Activated T-cell treated with anti-CD3 and anti-CD28 coated beads, Interleukin-2, amount 50 U/mL, for 4 hours (primary cell): Measurements from ENCODE around the gene MXRA7. TPM values are rescaled to one million over a fixed set of nuclear protein-coding genes. Genes with fewer than 3 reads are reported as not detected.
A peak's percentile ranks its signal among the peaks of the same experiment; 100 is the strongest.

Experiments used
- ATAC-seq, 2 donors: fragments of 200-7000 bp; cut with Tn5 transposase; one replicate each; pipeline ENCODE4 v1.10.0; 2021
- DNase-seq: peaks from one replicate; pipeline ENCODE4 v3.0.0-alpha.2; 2020
- H3K27me3 Mint-ChIP-seq: one replicate; pipeline ENCODE4 v1.8.0; 2021; ENCODE audit warnings: low read depth, mixed read lengths
- H3K36me3 Mint-ChIP-seq: one replicate; pipeline ENCODE4 v1.8.0; 2022; ENCODE audit warnings: mixed read lengths; ENCODE audit not compliant: insufficient read depth
- H3K4me1 Mint-ChIP-seq: one replicate; pipeline ENCODE4 v1.8.0; 2021; ENCODE audit warnings: low read depth, mixed read lengths
- H3K4me3 Mint-ChIP-seq: one replicate; pipeline ENCODE4 v1.8.0; 2021; ENCODE audit warnings: mild to moderate bottlenecking, moderate library complexity, mixed read lengths
- H3K9me3 Mint-ChIP-seq: one replicate; pipeline ENCODE4 v1.8.0; 2021; ENCODE audit warnings: mixed read lengths
- total RNA-seq, 3 donors: library from RNA; stranded (reverse); gene quantifications; one replicate each; pipeline ENCODE4 v1.2.1, GENCODE V29; 2021

Gene MXRA7
- total RNA-seq, 3 donors from 2014 or later, result 2.0 to 2.3 (median 2.0) TPM

GRCh38 chr17:76633628-76634328 is 77.0 kb downstream of the MXRA7 start:
- H3K4me1 Mint-ChIP-seq, result no peaks in the 10 kb centered on the region
- H3K4me3 Mint-ChIP-seq, result no peak overlapping the region
- H3K36me3 Mint-ChIP-seq, result peaks cover 4% of the 10 kb centered on the region
- ATAC-seq (no peak), DNase-seq (no peak)
- no peaks in the 10 kb centered on the region for H3K9me3 Mint-ChIP-seq
- peaks cover 2% of the 10 kb centered on the region for H3K27me3 Mint-ChIP-seq

- no peaks in the 10 kb centered on the region for H3K9me3 Mint-ChIP-seq
- ATAC-seq, result peak in 1 of 2 donors; percentile 87
These were observed 78.8 kb downstream of the MXRA7 start for GRCh38 chr17:76631821-76632565.

GRCh38 chr17:76630151-76630550 is 80.6 kb downstream of the MXRA7 start:
- no peaks in the 10 kb centered on the region for H3K4me1 Mint-ChIP-seq
- no peak overlapping the region for H3K4me3 Mint-ChIP-seq
- no peak for ATAC-seq
- H3K27me3 Mint-ChIP-seq, result peaks cover 2% of the 10 kb centered on the region
- H3K36me3 Mint-ChIP-seq, result peaks cover 4% of the 10 kb centered on the region
- H3K9me3 Mint-ChIP-seq, result no peaks in the 10 kb centered on the region
- no peak for DNase-seq

More at GRCh38 chr17:76631821-76632565, 78.8 kb downstream of the MXRA7 start:
- peaks cover 2% of the 10 kb centered on the region for H3K27me3 Mint-ChIP-seq
- no peaks in the 10 kb centered on the region for H3K4me1 Mint-ChIP-seq
- peaks cover 4% of the 10 kb centered on the region for H3K36me3 Mint-ChIP-seq
- no peak for DNase-seq
- no peak overlapping the region for H3K4me3 Mint-ChIP-seq

Other genes with a start within 250 kb of the MXRA7 start
- gene AANAT, start 243.4 kb downstream of the MXRA7 start, total RNA-seq, result not detected
- gene RHBDF2, start 209.5 kb downstream of the MXRA7 start, total RNA-seq, result 10 to 100 TPM; 29.5 to 37.0 (median 34.3) TPM
- not detected for gene CYGB, start 173.3 kb downstream of the MXRA7 start, total RNA-seq
- not detected for gene PRCD, start 170.9 kb downstream of the MXRA7 start, total RNA-seq
- gene ST6GALNAC2, start 125.1 kb downstream of the MXRA7 start, total RNA-seq, result not detected
- gene ST6GALNAC1, start 67.2 kb downstream of the MXRA7 start, total RNA-seq, result 1 to 10 TPM in 1 of 3 donors, under 1 TPM in 2; 0.57 to 1.1 (median 0.63) TPM
- gene JMJD6, start 15.6 kb upstream of the MXRA7 start, total RNA-seq, result 10 to 100 TPM; 67.3 to 73.2 (median 68.7) TPM
- gene METTL23, start 15.9 kb upstream of the MXRA7 start, total RNA-seq, result 10 to 100 TPM; 31.4 to 34.4 (median 31.5) TPM
- 100 to 1,000 TPM; 845 to 927 (median 920) TPM for gene SRSF2, start 26.4 kb upstream of the MXRA7 start, total RNA-seq
- gene MFSD11, start 27.2 kb upstream of the MXRA7 start, total RNA-seq, result 10 to 100 TPM; 14.6 to 16.6 (median 15.1) TPM
- gene MGAT5B, start 157.4 kb upstream of the MXRA7 start, total RNA-seq, result under 1 TPM; 0.18 to 0.41 (median 0.21) TPM